Smooth muscle cell (in vitro differentiated cells): ENCODE measurements around the gene STEAP4. TPM values are rescaled to one million over a fixed set of nuclear protein-coding genes. Genes with fewer than 3 reads are reported as not detected.

ENCODE experiments used
- DNase-seq: peaks from one replicate; lab custom pipeline; 2025; ENCODE audit not compliant: unreplicated experiment; lab: John Stamatoyannopoulos, UW
- H2AFZ ChIP-seq: fragments of 200-600 bp; sonication (generic); 2 replicates; pipeline ENCODE4 v1.6.0; 2016; ENCODE audit warnings: antibody characterized with exemption, low read depth, mild to moderate bottlenecking
- H3F3A ChIP-seq: fragments of 200-600 bp; sonication (generic); 2 replicates; pipeline ENCODE4 v1.6.0; 2017; ENCODE audit warnings: antibody characterized with exemption, low read depth
- H3K27ac ChIP-seq: fragments of 200-600 bp; sonication (generic); 2 replicates; pipeline ENCODE4 v1.5.1; 2016; ENCODE audit warnings: low read depth, mild to moderate bottlenecking
- H3K27me3 ChIP-seq: fragments of 200-600 bp; sonication (generic); 2 replicates; pipeline ENCODE4 v1.6.1; 2016; ENCODE audit warnings: low read depth, mild to moderate bottlenecking
- H3K36me3 ChIP-seq: fragments of 200-600 bp; sonication (generic); 2 replicates; pipeline ENCODE4 v1.5.1; 2016; ENCODE audit warnings: low read depth
- H3K4me1 ChIP-seq: fragments of 200-600 bp; sonication (generic); 2 replicates; pipeline ENCODE4 v1.5.1; 2016; ENCODE audit warnings: low read depth
- H3K4me2 ChIP-seq: fragments of 200-600 bp; sonication (generic); 2 replicates; pipeline ENCODE4 v1.6.0; 2016; ENCODE audit warnings: mild to moderate bottlenecking
- H3K4me3 ChIP-seq: fragments of 200-600 bp; sonication (generic); 2 replicates; pipeline ENCODE4 v1.5.1; 2016; ENCODE audit warnings: mild to moderate bottlenecking
- H3K79me2 ChIP-seq: fragments of 200-600 bp; sonication (generic); 2 replicates; pipeline ENCODE4 v1.6.0; 2016; ENCODE audit warnings: low read depth, mild to moderate bottlenecking
- H3K9ac ChIP-seq: fragments of 200-600 bp; sonication (generic); 2 replicates; pipeline ENCODE4 v1.6.0; 2016; ENCODE audit warnings: low read depth
- H3K9me3 ChIP-seq: fragments of 200-600 bp; sonication (generic); replicated peaks from 2 replicates; pipeline ENCODE4 v1.5.1; 2016; ENCODE audit warnings: low read depth
- H4K20me1 ChIP-seq: fragments of 200-600 bp; sonication (generic); 2 replicates; pipeline ENCODE4 v1.6.0; 2016; ENCODE audit warnings: low read depth
- CTCF ChIP-seq: fragments of 200-600 bp; sonication (generic); IDR thresholded peaks from 2 replicates; pipeline ENCODE4 v1.5.1; 2017; ENCODE audit warnings: borderline replicate concordance, mild to moderate bottlenecking, antibody characterized with exemption; ENCODE audit not compliant: insufficient read depth, poor library complexity, severe bottlenecking
- WGBS: methylation state at CpG from one replicate; pipeline ENCODE4 v1.1.7; 2016; ENCODE audit warnings: low lambda C conversion rate; 5-methylcytosine and 5-hydroxymethylcytosine counted together
- polyA plus RNA-seq: library from polyadenylated mRNA; unstranded; fragments of >200 nt; fragmentation: Nextera tagmentation; extraction: Ambion mirVana; gene quantifications from 2 replicates; pipeline ENCODE4 v1.2.1, GENCODE V29; 2016
- total RNA-seq: library from RNA; depleted of rRNA; stranded (reverse); fragments of >200 nt; gene quantifications from 2 replicates; pipeline ENCODE4 v1.2.3, GENCODE V29; 2014

The STEAP4 gene
- total and polyA plus RNA-seq, 2 experiments from 2014 or later: 0.18 TPM; not detected in 1

DNA sequence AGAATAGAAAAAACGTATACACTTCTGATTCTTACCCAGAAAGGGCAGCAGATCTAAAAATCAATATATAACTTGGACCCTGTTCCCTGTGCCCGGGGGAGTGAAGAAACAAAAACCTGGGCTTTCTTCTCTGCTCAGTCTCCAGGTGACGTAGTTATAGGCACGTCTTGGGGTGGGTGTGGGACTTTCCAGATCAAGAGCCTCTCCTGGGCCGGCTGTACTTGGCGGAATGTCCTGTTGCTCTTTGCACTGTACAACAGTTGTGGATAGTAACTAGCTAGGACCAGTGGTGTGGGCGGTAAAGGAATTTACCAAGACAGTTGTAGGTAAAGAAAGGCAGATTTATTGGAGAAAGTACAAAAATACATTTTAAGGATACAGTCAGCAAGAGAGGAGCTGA is 40.4 kb upstream of the STEAP4 start:
- H3K4me1 ChIP-seq: no peaks in the 10 kb centered on the region
- TF ChIP-seq CTCF: no peak
- H3K27ac ChIP-seq: no peak overlapping the region
- 83% methylated on average over 7 of the region's 7 CpGs for WGBS
- no peak for DNase-seq
- H3K9me3 ChIP-seq: no peaks in the 10 kb centered on the region
- H3K4me3 ChIP-seq: no peak overlapping the region
- H3K27me3 ChIP-seq: no peaks in the 10 kb centered on the region
- no peaks in the 10 kb centered on the region for H4K20me1 ChIP-seq
- no peaks in the 10 kb centered on the region for H3K36me3 ChIP-seq
- H3K9ac ChIP-seq: no peak overlapping the region
- no peak overlapping the region for H3K4me2 ChIP-seq
- no peak overlapping the region for H2AFZ ChIP-seq
- no peaks in the 10 kb centered on the region for H3K79me2 ChIP-seq
- H3F3A ChIP-seq: no peaks in the 10 kb centered on the region

GRCh38 chr7:88346357-88346756 is 39.7 kb upstream of the STEAP4 start:
- no peaks in the 10 kb centered on the region for H3K27me3 ChIP-seq
- 80% methylated on average over 2 of the region's 2 CpGs for WGBS
- DNase-seq: no peak
- H2AFZ ChIP-seq: no peak overlapping the region
- no peak overlapping the region for H3K4me3 ChIP-seq
- H3K4me1 ChIP-seq: no peaks in the 10 kb centered on the region
- no peak overlapping the region for H3K9ac ChIP-seq
- no peak for TF ChIP-seq CTCF
- H3K36me3 ChIP-seq: no peaks in the 10 kb centered on the region
- no peaks in the 10 kb centered on the region for H3F3A ChIP-seq
- H3K9me3 ChIP-seq: no peaks in the 10 kb centered on the region
- H3K79me2 ChIP-seq: no peaks in the 10 kb centered on the region
- no peaks in the 10 kb centered on the region for H4K20me1 ChIP-seq
- no peak overlapping the region for H3K27ac ChIP-seq
- no peak overlapping the region for H3K4me2 ChIP-seq

GRCh38 chr7:88344956-88345832 is 38.5 kb upstream of the STEAP4 start:
- no peak for DNase-seq
- WGBS: 23% methylated on average over 15 of the region's 15 CpGs
- Histone ChIP-seq H3K4me1 (no peaks in the 10 kb centered on the region), H3K27ac (no peak overlapping the region), H3K4me3 (no peak overlapping the region), H3K27me3 (no peaks in the 10 kb centered on the region), H2AFZ (no peak overlapping the region), H3K9me3 (no peaks in the 10 kb centered on the region), H3K79me2 (no peaks in the 10 kb centered on the region), H3F3A (no peaks in the 10 kb centered on the region), H3K36me3 (no peaks in the 10 kb centered on the region), H3K4me2 (peak overlapping the region; percentile 42), H3K9ac (no peak overlapping the region), H4K20me1 (no peaks in the 10 kb centered on the region)
- TF ChIP-seq CTCF: peak; percentile 53

DNA sequence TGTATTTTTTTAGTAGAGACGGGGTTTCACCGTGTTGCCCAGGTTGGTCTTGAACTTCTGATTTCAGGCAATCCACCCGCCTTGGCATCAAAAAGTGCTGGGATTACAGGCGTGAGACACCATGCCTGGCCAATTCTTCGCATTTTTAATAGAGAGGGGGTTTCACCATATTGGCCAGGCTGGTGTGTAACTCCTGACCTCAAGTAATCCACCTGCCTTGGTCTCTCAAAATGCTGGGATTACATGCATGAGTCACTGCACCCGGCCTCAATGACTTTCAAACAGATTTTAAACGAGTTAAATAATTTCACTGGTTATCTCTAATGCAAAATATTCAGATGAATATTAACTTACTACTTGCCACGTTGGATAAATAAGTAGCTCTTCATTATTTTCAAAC is 37.6 kb upstream of the STEAP4 start:
- Histone ChIP-seq H3K9ac (no peak overlapping the region), H3K27me3 (no peaks in the 10 kb centered on the region), H3F3A (no peaks in the 10 kb centered on the region), H3K4me2 (no peak overlapping the region), H4K20me1 (no peaks in the 10 kb centered on the region), H3K79me2 (no peaks in the 10 kb centered on the region), H3K27ac (no peak overlapping the region), H3K4me3 (no peak overlapping the region), H2AFZ (no peak overlapping the region), H3K36me3 (no peaks in the 10 kb centered on the region), H3K9me3 (no peaks in the 10 kb centered on the region), H3K4me1 (no peaks in the 10 kb centered on the region)
- TF ChIP-seq CTCF: no peak
- WGBS: 75% methylated on average over 8 of the region's 8 CpGs
- DNase-seq: no peak
